ENCODE measurements around the gene DST.
"Not testable (repeated sequence)": the region's sequence is repeated elsewhere in the genome, so short reads cannot be mapped to it uniquely, and the experiment has no call there.

DST gene

DNA sequence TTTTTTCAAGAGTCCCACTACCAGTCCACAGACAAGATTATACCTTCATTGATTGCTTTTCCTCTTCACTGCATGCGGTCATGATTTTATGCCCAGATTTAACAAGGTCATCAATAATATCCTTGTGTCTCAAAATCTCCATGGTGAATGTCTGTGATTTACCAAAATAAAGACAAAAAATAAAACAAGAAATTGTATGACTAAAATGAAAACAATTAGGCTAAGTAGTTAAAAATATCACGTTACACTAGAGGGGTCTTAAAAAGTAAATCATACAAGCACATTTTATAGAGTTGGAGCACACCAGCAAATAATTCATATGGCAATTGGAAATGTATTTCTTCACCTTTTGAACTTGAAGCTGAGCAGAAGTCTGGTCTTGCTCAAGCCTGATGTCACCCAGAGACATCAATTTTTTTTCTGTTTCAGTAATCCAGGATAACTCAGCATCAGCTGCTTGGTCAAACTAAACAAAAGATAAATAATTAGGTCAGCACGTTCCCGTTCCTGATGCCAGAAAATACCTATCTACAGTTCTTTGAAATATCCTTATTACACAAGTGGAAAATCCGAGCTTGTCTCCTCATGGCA lies 125.4 kb downstream of the DST start:
- no peak for DNase-seq (ENCODE audit: low read depth in 2 of 2)

DNA sequence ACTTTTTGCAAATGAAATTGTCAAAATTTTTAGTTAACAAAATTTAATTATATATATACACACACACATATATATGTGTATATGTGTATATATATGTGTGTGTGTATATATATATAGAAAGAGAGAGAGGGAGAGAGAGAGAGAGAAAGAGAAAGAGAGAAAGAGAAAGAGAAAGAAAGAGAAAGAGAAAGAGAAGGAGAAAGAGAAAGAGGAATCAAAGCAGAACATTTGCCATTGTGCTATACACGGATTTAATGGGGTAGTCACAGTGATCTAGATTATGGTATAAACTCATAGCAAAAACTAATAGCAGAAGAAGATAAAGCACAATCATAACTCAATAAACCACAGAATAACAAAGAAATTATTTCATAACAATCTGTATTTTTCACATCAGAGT lies 126.7 kb downstream of the DST start:
- DNase-seq (ENCODE audit: low read depth in 2 of 2): no peak

DNA sequence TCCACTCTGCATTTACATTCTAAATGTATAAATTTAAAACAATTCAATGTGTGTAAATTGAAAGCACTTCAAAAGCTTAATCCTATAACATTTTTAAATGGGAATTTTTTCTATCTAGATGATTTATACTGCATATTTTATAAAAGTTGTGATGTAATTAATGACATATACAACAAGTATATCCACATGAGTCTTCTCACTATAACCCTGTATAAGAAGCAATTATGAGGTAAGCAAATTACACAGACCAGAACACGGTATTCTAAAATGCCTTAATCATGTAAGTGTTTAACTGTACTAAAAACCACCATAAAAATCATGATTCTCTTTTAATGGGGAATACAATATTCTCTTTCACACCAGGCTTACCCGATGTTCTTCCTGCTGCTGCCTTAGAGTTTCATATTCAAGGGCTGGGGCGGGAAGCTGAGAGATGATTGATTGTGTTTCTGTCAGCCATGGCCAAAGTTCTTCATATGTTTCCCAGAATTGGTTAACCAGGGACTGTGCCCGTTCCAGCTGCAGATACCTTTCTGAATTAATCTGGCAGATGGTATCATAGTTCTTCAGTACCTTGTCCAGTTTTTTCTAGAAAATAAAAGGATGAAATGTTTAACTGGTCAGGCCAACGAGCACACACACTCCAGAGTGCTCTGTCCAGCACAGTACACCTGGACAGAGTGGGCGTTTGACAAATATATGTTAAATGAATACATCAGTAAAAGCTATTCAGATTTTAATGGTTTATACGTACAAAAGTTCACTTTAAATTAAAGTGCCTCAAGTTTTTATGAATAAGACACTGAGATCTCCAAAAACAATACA lies 127.4 kb downstream of the DST start:
- no peak for DNase-seq (ENCODE audit: low read depth in 2 of 2)

DNA sequence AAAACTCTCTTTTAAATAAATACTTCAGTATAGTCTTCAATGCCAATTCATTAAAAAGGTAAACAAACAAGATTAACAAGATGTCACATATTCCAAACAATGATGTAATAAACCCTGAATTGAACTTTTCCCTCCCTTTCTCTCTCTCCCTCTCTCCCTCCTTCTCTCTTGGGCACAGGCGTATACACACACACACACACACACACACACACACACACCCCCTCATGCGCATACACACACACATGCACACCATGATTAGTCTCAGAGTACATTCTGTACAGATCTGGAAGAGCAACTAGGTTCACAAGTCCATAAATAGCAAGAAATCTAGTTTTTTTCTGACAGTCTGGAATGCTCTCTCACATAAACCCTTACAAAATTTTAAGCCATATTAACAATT lies 128.3 kb downstream of the DST start:
- no peak for DNase-seq (ENCODE audit: low read depth in 2 of 2)

DNA sequence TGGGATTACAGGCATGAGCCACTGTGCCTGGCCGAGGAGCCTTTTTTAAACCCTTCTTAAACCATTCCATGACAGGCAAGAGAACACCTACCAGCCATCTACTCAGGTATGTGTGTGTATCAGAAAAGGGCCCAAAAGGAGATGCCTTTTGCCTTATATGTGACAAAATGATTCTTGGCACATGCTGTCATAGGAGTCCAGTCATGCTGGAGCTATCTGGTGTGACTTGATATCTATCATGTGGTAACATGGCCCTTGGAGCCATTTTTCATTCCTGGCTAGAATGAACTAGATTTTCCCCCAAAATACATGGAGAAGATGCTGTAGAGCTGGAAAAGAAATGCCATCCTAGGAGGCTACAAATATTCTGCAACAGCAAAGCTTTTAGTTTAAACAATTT lies 129.1 kb downstream of the DST start:
- no peak for DNase-seq (ENCODE audit: low read depth in 2 of 2)

DNA sequence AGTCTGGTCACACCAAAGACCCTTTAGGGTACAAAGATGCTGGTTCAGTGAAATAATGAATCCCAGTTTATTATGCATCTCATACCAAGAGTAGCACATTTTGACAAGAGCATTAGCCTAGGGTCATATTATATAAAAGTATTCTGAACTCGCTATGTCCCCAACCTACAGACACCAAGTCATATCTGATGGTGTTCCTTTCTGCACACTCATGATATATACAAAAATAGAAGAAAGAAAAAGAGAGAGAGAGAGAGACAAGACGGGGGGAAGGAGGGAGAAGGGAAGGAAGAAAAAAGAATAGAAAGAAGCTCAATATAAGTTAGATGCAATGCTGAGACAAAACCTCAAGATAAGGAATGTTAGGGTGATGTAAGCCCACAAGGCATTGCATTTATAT lies 131.1 kb downstream of the DST start:
- no peak for DNase-seq (ENCODE audit: low read depth in 2 of 2)

DNA sequence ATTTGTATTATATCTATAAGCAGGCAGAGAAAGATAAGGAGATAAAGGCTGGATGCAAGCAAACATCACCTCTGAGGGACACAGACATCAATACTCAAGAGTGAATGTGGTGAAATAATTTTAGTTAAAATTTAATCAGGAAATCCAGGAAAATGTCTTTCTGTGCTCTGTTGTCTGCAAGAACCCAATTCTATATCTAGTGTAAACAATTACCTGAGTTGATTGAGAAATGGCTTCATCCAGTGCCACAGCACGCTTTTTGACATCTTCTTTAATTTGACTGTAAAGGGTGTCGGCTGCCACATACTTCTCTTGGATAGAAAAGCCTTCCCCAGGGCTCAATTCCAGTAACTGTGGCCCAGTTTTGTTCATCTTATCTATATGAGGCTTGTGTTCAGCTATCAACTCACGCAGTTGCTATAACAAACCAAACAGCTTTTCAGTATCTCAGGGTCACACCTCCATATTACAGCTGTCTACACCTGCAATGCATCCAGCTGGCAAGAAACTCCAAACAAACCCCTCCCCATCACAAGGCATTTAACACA lies 131.6 kb downstream of the DST start:
- no peak for DNase-seq (ENCODE audit: low read depth in 2 of 2)

DNA sequence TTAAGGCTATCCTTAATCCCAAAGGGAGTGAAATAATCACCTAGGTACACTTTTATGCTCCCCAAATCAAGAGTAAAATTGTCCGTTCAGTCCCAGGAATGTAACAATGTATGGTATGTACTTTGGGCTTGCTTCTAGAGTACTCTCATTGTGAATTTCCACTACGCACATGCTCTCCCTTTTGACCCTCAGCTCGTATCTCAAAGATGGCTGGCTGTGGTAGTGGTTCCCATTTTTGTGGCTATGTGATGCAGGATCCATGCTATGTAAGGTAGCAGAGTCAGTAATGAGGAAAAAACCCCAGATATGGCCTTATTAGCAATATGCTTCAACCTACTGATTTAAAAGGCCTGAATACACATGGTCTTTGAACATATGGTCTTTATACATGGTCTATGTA lies 133.7 kb downstream of the DST start:
- DNase-seq (ENCODE audit: low read depth in 2 of 2): no peak

DNA sequence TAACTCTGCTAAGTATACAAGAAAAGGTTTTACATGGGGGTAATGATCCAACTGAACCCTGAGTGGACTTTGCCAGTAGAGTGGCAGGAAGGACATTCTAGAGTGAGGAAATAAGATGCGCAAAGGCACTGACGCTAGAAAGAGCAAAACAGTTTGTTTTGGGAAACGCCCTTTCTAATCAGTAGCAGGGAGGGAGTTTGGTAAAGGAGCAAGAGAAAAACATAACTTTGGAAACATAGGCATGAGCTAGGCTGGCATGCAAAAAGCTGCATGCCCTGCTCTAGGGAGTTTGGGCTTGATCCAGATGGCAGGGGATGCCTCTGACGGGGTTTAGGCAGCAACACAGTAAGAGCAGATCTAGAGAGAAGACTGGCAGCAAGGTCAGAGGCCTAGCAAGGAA lies 135.2 kb downstream of the DST start:
- no peak for DNase-seq (ENCODE audit: low read depth in 2 of 2)

DNA sequence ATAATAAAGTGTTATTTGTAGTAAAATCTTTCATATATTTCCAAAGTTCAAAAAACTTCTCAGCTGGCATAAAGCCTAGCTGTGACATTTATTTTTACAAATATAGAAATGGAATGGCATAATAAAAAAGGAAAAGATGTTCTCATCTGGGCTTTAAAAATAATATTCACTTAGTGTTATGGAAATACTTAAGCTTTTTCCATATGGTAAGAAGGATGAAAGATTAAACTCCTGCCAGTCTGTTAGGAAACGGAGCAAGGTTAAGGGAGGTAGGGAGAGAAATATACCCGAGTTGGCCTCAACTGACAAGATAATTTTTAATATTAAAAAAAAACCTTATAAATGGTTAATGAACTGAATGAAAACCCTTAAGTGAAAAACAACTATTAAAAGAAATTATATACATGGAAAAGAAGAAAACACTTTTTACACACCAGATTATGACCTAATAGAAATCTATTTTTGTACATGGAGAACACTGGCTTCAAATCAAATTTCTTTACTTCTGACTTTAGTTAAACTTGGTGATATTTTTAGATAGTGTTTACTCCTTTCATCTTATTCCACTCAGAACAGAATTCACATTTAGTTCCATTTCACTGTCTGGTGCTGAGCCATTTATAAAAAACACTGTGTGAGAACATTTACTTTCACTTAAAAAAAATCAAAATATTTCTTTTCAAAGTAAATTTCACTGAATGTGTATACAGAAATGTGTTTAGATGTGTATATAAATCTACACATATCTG lies 137.0 kb downstream of the DST start:
- DNase-seq (ENCODE audit: low read depth in 2 of 2): no peak

DNA sequence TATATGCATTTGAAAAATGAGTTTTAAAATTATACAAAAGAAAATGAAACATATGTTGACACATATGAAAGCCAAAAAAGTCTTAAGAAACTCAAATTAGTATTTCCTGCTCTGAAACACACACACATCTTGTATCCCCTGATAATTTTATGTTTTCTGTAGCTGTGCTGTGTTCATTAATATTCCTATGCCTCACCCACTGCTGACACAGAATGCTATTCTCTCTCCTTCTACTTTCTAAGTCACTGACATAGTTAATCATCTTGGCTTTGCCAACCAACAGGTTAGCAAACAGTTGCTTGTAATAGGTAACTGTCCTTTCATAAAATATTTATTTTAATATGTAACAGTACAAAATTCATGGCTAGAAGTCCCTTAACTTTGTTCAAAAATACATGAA lies 140.7 kb downstream of the DST start:
- DNase-seq (ENCODE audit: low read depth in 2 of 2): no peak

DNA sequence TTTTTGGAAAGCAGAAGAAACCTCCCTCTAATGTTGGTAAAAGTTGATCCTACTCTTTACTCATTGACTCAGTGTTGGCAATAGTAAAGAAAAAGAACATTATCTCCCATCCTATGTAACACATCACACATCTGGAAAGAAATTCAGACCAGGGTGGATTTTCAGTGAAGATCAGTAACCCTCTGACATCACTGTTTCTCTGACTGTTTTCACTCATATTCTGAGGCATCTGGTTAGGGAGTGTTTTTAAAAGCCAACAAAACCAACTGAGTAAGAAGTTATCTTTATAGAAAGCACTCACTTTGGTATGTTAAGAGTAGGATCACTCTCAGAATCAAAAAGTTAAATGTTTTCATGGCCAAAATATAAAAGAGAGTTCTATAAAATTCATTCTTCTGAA lies 143.6 kb downstream of the DST start:
- DNase-seq (ENCODE audit: low read depth in 2 of 2): no peak

DNA sequence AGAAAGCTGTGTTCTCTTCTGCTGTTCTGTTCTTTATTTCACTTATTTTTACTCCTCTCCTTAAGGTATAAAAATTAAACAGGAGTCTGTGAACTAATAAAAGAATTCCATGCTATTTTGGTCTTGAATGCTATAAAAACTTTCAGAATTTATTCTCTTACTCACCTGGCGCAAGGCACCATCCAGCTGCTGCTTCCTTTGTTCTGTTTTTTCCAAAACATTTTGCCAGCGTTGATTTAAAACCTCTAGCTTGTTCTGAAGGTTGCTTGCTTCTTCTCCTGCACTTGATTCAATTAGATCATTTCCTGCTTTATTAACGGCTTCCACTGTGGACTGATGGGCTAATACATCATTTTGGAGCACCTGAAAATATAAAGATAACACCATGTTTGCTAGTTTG lies 145.0 kb downstream of the DST start:
- DNase-seq (ENCODE audit: low read depth in 2 of 2): no peak

DNA sequence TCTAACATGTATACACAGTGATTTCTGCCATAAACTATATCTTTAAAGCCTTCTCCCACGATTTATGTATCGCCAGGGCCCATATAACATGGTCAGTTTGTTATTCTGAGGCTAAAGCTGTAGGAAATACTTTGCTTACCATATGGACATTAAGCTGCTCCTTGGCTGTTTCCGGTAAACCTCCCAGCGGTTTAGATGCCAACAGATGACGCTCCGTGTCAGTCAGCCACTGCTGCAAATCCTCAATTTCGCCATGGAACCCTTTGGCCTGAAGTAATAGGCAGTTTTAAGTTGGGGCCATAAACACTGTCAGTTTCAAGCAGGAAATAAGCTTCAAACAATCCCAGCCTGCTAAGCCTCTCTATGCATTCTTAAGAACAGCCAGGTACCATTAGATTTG lies 145.4 kb downstream of the DST start:
- DNase-seq (ENCODE audit: low read depth in 2 of 2): no peak

DNA sequence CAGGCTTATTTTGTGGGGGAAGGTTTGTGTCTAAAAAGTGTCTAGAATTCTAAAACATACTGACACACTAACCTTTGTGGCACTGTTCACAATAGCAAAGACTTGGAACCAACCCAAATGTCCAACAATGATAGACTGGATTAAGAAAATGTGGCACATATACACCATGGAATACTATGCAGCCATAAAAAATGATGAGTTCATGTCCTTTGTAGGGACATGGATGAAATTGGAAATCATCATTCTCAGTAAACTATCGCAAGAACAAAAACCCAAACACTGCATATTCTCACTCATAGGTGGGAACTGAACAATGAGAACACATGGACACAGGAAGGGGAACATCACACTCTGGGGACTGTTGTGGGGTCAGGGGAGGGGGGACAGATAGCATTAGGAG lies 146.0 kb downstream of the DST start:
- not testable (repeated sequence) for DNase-seq (ENCODE audit: low read depth in 2 of 2)

DNA sequence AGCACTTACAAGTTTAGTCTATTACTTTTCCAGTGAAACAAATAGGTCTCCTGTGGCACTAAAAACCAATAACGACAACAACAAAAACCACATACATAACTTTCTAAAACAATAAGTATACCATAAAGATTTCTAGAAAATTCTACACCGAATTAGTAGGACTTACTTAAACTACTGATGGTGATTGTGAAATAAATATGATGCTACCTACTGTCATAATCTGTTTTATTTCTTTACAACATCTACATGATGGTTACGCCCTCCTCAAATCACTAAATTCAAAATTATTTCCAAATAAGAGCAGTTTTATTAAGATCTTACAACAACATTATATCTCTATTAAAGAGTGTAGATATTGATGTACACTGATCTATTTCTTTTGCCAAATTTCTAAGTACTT lies 147.0 kb downstream of the DST start:
- DNase-seq (ENCODE audit: low read depth in 2 of 2): no peak

DNA sequence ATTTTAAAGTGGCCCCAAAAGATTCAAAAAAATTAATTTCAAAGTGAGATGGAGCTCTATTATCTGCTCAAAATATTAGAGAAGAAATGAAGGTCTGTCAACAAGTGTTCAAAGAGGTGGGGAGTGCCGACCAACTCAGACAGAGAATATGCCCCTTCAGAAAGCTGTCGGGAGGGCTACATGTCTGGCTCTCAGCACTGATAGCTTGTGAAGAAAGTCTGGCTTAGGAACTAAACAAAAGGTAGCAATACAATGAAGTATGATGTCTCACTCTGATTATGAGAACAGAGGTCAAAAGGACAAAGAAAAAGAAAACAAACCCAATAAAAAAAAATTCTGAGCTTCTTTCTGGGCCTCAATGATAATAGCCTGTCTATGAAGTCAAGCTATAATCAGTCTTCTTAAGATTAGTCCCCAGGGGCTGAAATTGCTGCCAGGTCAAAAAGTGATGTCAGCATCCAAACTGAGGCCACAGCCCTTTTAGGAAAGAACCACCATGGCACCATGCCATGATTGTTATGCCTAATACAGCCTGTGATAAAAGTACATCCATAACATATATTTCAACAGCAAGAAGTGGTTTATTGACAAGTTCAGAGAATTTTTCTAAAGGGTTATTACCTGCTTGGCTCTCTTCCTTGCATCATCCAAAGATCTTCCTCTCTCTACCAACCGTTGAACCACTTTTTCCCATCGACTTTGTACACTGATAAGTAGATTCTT lies 150.9 kb downstream of the DST start:
- no peak for DNase-seq (ENCODE audit: low read depth in 2 of 2)

DNA sequence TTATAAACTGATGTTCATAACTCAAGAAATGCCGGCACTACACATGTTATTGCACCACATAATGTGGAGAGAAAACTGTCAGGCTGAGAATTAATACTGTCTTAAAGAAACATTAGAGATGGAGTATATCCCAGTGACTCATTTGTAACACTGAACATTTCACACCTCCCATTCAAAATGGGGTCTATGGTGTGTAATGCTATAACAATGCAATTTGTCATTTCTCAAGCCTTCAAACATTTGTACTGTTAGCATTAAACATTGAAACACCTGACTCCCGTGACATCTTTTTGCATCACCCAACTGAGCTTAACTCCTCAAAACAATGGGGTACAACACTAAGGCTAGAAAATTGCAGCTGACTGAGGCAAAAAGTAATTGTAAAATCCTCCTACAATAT lies 151.7 kb downstream of the DST start:
- no peak for DNase-seq (ENCODE audit: low read depth in 2 of 2)

DNA sequence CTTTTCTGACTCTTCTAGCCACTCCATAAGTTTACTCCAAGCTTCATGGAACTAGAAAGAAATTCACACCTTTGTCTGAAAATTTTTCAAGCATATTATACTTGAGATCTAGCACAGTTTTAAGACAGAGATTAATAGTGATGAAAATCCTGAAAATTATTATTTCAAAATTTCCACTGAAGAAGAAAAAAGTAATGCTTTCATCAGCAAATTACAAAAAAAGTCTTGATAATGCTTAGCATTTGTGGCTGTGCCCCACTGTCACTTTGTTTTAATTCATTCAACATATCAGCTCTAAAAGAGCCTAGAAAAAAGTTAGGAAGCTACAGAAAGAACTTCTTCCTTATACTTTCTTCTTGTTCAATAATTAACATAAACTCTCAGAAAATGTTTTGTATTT lies 153.1 kb downstream of the DST start:
- DNase-seq (ENCODE audit: low read depth in 2 of 2): no peak

DNA sequence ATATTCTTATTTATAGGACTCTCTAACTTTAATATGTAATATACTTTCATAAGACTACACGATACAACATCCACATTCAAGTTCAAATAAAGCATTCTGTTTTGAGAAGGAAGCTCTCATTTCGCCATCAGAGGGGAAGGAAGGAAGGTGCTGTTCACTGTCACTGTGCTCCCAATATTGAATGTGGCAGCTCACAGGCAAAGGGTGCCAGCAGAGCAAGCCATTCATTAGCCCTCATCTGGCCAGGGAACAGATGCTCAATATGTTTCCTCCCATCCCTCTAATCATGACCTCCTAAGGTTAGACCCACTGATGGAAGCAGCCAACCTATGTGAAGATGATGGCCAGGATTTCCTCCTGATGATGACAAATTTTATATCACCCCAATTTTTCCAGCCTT lies 154.4 kb downstream of the DST start:
- no peak for DNase-seq (ENCODE audit: low read depth in 2 of 2)

DNA sequence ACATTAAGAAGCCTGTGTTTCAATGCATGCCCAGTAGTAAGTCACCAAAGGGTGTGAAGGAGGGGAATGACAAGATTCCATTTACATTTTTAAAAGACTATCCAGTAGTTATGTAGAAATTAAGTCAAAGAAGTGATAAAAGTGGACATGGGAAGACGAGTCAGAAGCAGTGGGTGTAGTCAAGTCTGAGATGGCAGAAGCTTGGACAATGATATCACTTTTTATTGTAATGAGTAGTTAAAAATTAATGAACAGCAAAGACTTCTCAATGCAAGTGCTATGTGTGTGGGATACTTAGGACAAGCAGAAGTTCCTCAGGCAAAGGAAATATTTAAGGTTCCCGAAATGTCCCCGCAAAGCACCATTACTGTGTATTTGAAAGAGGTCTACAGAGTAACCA lies 156.0 kb downstream of the DST start:
- no peak for DNase-seq (ENCODE audit: low read depth in 2 of 2)

DNA sequence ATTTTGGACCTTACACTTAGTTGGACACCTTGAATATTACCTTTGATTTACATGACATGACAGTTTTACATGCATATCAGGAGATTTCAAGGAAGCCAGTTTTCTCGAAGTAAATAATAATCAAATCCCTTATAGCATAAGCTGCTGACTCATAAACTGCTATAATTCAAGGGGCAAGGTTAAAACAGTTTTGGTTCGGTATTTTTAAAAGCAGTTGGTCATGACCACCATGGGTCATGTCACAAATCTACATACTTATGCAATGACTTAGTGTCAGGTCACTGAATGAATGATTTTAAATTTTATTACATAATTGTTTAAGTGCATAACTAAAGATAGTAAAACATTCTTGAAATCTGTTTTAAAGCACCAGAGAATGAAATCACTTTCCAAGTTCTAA lies 158.0 kb downstream of the DST start:
- no peak for DNase-seq (ENCODE audit: low read depth in 2 of 2)

Data from stimulated activated CD8-positive, alpha-beta memory T cell treated with anti-CD3 and anti-CD28 coated beads, Interleukin-7, amount 100 ng/mL, for 1 hour (primary cell).